IMR-90 (cell line): ENCODE measurements around the gene KCNJ10. TPM values are rescaled to one million over a fixed set of nuclear protein-coding genes. Genes with fewer than 3 reads are reported as not detected.

Source experiments
- ATAC-seq: fragments of 200-7000 bp; cut with Tn5 transposase; 2 replicates; pipeline ENCODE4 v1.9.1; 2020; ENCODE audit warnings: low read depth, mild to moderate bottlenecking, moderate library complexity
- BruUV-seq: library from RNA; stranded (reverse); fragments of 400-500 nt; replicated peaks from 2 replicates; lab custom pipeline; 2021; lab: Mats Ljungman, UMichigan
- CTCF ChIA-PET: fragments of 300-600 bp; formaldehyde crosslinking; extraction: SDS; loops from one replicate; lab custom pipeline; 2021; ENCODE audit warnings: antibody characterized with exemption; lab: Yijun Ruan, JAX
- POLR2A ChIA-PET: fragments of 300-600 bp; sonication (Branson Sonifier 250); formaldehyde crosslinking; loops from one replicate; lab custom pipeline; 2022; ENCODE audit warnings: antibody characterized with exemption; ENCODE audit not compliant: unreplicated experiment; lab: Charles Lee
- DNase-seq: peaks from one replicate; pipeline ENCODE4 v3.0.0; 2013
- H2AFZ ChIP-seq: replicated peaks from 2 replicates; pipeline ENCODE3; 2013; ENCODE audit warnings: low read length, mild to moderate bottlenecking; ENCODE audit not compliant: poor library complexity
- H2AK5ac ChIP-seq: 2 replicates; pipeline ENCODE4 v1.6.1; 2013; ENCODE audit warnings: low read depth, low read length, inconsistent platforms
- H2AK9ac ChIP-seq: replicated peaks from 2 replicates; pipeline ENCODE3; 2013; ENCODE audit warnings: mild to moderate bottlenecking, low read depth, low read length, moderate library complexity; ENCODE audit not compliant: poor library complexity
- H2BK120ac ChIP-seq: 2 replicates; pipeline ENCODE4 v1.6.1; 2013; ENCODE audit warnings: low read depth, low read length, inconsistent platforms
- H2BK15ac ChIP-seq: 3 replicates; pipeline ENCODE4 v1.6.1; 2013; ENCODE audit warnings: low read depth, low read length, inconsistent platforms
- H2BK20ac ChIP-seq: 2 replicates; pipeline ENCODE4 v1.6.1; 2013; ENCODE audit warnings: low read depth, mild to moderate bottlenecking, inconsistent platforms, low read length, moderate library complexity
- H2BK5ac ChIP-seq: 2 replicates; pipeline ENCODE4 v1.6.1; 2013; ENCODE audit warnings: mild to moderate bottlenecking, low read depth, low read length, inconsistent platforms; ENCODE audit not compliant: poor library complexity, severe bottlenecking
- H3K14ac ChIP-seq: replicated peaks from 2 replicates; pipeline ENCODE4 v1.6.1; 2013; ENCODE audit warnings: low read depth, low read length, inconsistent platforms
- H3K18ac ChIP-seq: 2 replicates; pipeline ENCODE4 v1.6.1; 2013; ENCODE audit warnings: low read depth, low read length, control low read depth
- H3K23ac ChIP-seq: 2 replicates; pipeline ENCODE4 v1.6.1; 2013; ENCODE audit warnings: low read depth, low read length, inconsistent platforms
- H3K27ac ChIP-seq: 2 replicates; pipeline ENCODE4 v1.5.1; 2013; ENCODE audit warnings: mild to moderate bottlenecking, control low read depth, low read length; ENCODE audit not compliant: insufficient read depth
- H3K27me3 ChIP-seq: 2 replicates; pipeline ENCODE4 v1.6.1; 2013; ENCODE audit warnings: low read length; ENCODE audit not compliant: control insufficient read depth, insufficient read depth
- H3K36me3 ChIP-seq: 2 replicates; pipeline ENCODE4 v1.6.1; 2013; ENCODE audit warnings: low read length, mixed read lengths; ENCODE audit not compliant: control insufficient read depth, insufficient read depth
- H3K4ac ChIP-seq: 2 replicates; pipeline ENCODE4 v1.6.1; 2013; ENCODE audit warnings: low read depth, low read length, inconsistent platforms
- H3K4me1 ChIP-seq: 2 replicates; pipeline ENCODE4 v1.6.1; 2013; ENCODE audit warnings: low read length, mixed read lengths; ENCODE audit not compliant: control insufficient read depth, insufficient read depth
- H3K4me2 ChIP-seq: 2 replicates; pipeline ENCODE4 v1.6.1; 2013; ENCODE audit warnings: low read depth, mild to moderate bottlenecking, control low read depth, low read length, moderate library complexity
- H3K4me3 ChIP-seq: 2 replicates; pipeline ENCODE4 v1.5.1; 2013; ENCODE audit warnings: low read depth, mild to moderate bottlenecking, control low read depth, low read length, moderate library complexity; ENCODE audit not compliant: insufficient read depth
- H3K56ac ChIP-seq: 2 replicates; pipeline ENCODE4 v1.6.1; 2013; ENCODE audit warnings: low read length, inconsistent platforms; ENCODE audit not compliant: insufficient read depth; ENCODE audit errors: extremely low read depth
- H3K79me1 ChIP-seq, 2 experiments: 2 replicates each; pipeline ENCODE4 v1.6.1; 2013; ENCODE audit warnings: low read length in 2 of 2, inconsistent platforms in 1 of 2, low read depth in 1 of 2
- H3K9ac ChIP-seq: 2 replicates; pipeline ENCODE4 v1.6.1; 2013; ENCODE audit warnings: low read depth, low read length, control low read depth
- H3K9me1 ChIP-seq: 2 replicates; pipeline ENCODE4 v1.6.1; 2013; ENCODE audit warnings: low read length, inconsistent platforms; ENCODE audit not compliant: insufficient read depth
- H3K9me3 ChIP-seq: 2 replicates; pipeline ENCODE4 v1.6.1; 2013; ENCODE audit warnings: low read length; ENCODE audit not compliant: control insufficient read depth, insufficient read depth
- H4K20me1 ChIP-seq: 2 replicates; pipeline ENCODE4 v1.6.1; 2013; ENCODE audit warnings: low read length, inconsistent platforms; ENCODE audit not compliant: insufficient read depth
- H4K5ac ChIP-seq: 2 replicates; pipeline ENCODE4 v1.6.1; 2013; ENCODE audit warnings: mild to moderate bottlenecking, low read depth, low read length, control low read depth
- H4K8ac ChIP-seq, 2 experiments: 2 replicates each; pipeline ENCODE4 v1.6.1; 2013; ENCODE audit warnings: low read depth in 2 of 2, low read length in 2 of 2, control low read depth in 1 of 2, inconsistent platforms in 1 of 2
- H4K91ac ChIP-seq: 2 replicates; pipeline ENCODE4 v1.6.1; 2013; ENCODE audit warnings: low read depth, low read length, inconsistent platforms; ENCODE audit not compliant: insufficient read depth
- CEBPB ChIP-seq: IDR thresholded peaks from 2 replicates; pipeline ENCODE4 v1.6.1; 2012; ENCODE audit warnings: low read depth, low read length, improper control_type of control experiment
- CHD1 ChIP-seq: IDR thresholded peaks from 2 replicates; pipeline ENCODE4 v1.6.1; 2012; ENCODE audit warnings: low read depth, low read length, improper control_type of control experiment
- ELK1 ChIP-seq: fragments of 150-350 bp; IDR thresholded peaks from 2 replicates; pipeline ENCODE4 v1.6.1; 2016; ENCODE audit warnings: low read depth, mild to moderate bottlenecking, low read length, moderate library complexity, borderline replicate concordance
- FOS ChIP-seq: fragments of 150-350 bp; IDR thresholded peaks from 2 replicates; pipeline ENCODE4 v1.6.1; 2016; ENCODE audit warnings: low read depth, low read length
- MAZ ChIP-seq: IDR thresholded peaks from 2 replicates; pipeline ENCODE4 v1.6.1; 2012; ENCODE audit warnings: low read depth, mild to moderate bottlenecking, low read length, improper control_type of control experiment, moderate library complexity, borderline replicate concordance
- MXI1 ChIP-seq: IDR thresholded peaks from 2 replicates; pipeline ENCODE4 v1.6.1; 2012; ENCODE audit warnings: low read depth, mild to moderate bottlenecking, low read length, moderate library complexity, borderline replicate concordance
- POLR2A ChIP-seq: IDR thresholded peaks from 2 replicates; pipeline ENCODE4 v1.6.1; 2012; ENCODE audit warnings: mild to moderate bottlenecking, low read depth, low read length
- RFX5 ChIP-seq: IDR thresholded peaks from 2 replicates; pipeline ENCODE4 v1.8.0; 2012; ENCODE audit warnings: low read depth, mild to moderate bottlenecking, low read length, moderate library complexity
- SMC3 ChIP-seq: fragments of 150-350 bp; IDR thresholded peaks from 2 replicates; pipeline ENCODE4 v1.6.1; 2016; ENCODE audit warnings: low read depth, mild to moderate bottlenecking, antibody characterized with exemption, low read length, moderate library complexity
- WGBS, 2 experiments: methylation state at CpG; one replicate each; pipeline versions ENCODE4 v1.1.5 to v1.1.7; 2013; ENCODE audit warnings: missing lambda C conversion rate in 2 of 2; ENCODE audit not compliant: insufficient read length in 1 of 2; ENCODE audit errors: extremely low coverage in 2 of 2; 5-methylcytosine and 5-hydroxymethylcytosine counted together
- dilution Hi-C: fragments of 300-500 bp; cut with HindIII; formaldehyde crosslinking; loops from one replicate; pipeline ENCODE4 v1.14.3; 2018; ENCODE audit warnings: low sequenced_read_pairs; ENCODE audit not compliant: unreplicated experiment
- in situ Hi-C: fragments of 300-500 bp; cut with MboI; formaldehyde crosslinking; loops from 3 replicates; pipeline ENCODE4 v1.14.3; 2019; ENCODE audit warnings: low sequenced_read_pairs, inconsistent platforms, mixed read lengths
- intact Hi-C: fragments of 100-400 bp; cut with micrococcal nuclease; formaldehyde crosslinking; loops from 2 replicates; pipeline ENCODE4 v1.10.0; 2022
- polyA plus RNA-seq, 3 experiments: library from polyadenylated mRNA; depleted of rRNA; stranded (reverse); fragments of >200 nt; gene quantifications; 2 replicates each; pipeline ENCODE4 v1.2.3, GENCODE V29; 2012; ENCODE audit warnings: low replicate concordance in 1 of 3
- total RNA-seq: library from RNA; depleted of rRNA; stranded (reverse); fragments of >200 nt; gene quantifications from 2 replicates; pipeline ENCODE4 v1.2.3, GENCODE V29; 2012

The KCNJ10 gene
- total and polyA plus RNA-seq, 2 of the 4 experiments (the other 2 are of a cell fraction) = not detected

- Histone ChIP-seq H2AK9ac (no peak overlapping the region), H3K14ac (no peak overlapping the region), H3K18ac (no peak overlapping the region), H3K27ac (no peak overlapping the region), H3K9me1 (no peaks in the 10 kb centered on the region), H2AK5ac (no peak overlapping the region), H3K4me2 (no peak overlapping the region), H3K9ac (no peak overlapping the region), H4K20me1 (no peaks in the 10 kb centered on the region), H2AFZ (peak overlapping the region; percentile 48), H3K36me3 (no peaks in the 10 kb centered on the region), H4K8ac (no peak overlapping the region), H3K4ac (no peak overlapping the region), H4K91ac (no peak overlapping the region), H3K9me3 (no peaks in the 10 kb centered on the region), H4K5ac (no peak overlapping the region), H3K27me3 (no peaks in the 10 kb centered on the region; the same call in 1 of the 2 replicates), H2BK15ac (no peak overlapping the region), H3K23ac (no peak overlapping the region), H3K4me3 (no peak overlapping the region), H2BK120ac (no peak overlapping the region), H2BK5ac (no peak overlapping the region), H3K79me1 (no peaks in the 10 kb centered on the region), H2BK20ac (no peak overlapping the region), H3K4me1 (peaks cover 4% of the 10 kb centered on the region; the same call in 1 of the 2 replicates), H3K56ac (no peak overlapping the region)
- TF ChIP-seq SMC3 = no peak
- TF ChIP-seq CEBPB = no peak
- no peak for TF ChIP-seq CHD1
- no peak for TF ChIP-seq POLR2A
- no peak for TF ChIP-seq MAZ
- TF ChIP-seq MXI1 = no peak
- no peak for TF ChIP-seq RFX5
- no peak for TF ChIP-seq ELK1
- TF ChIP-seq FOS = no peak
- ChIA-PET POLR2A (no interaction called here), CTCF (interaction anchor here (0.6 kb wide), 3 partner anchors 158 to 377 kb away, joined by 3 to 4 read pairs (median 3); no protein-coding TSS in a partner anchor)
- DNase-seq (no peak), ATAC-seq (no peak)
- intact Hi-C loops (no loop called here), in situ Hi-C loops (no loop called here), dilution Hi-C loops (no loop called here)
- no CpG with 5 or more reads among the region's 9 CpGs for WGBS, 2 experiments
- no TSS peak for BruUV-seq
These were observed 112.1 kb downstream of the KCNJ10 start for GRCh38 chr1:159957824-159958268.
